Measurements from ENCODE around the gene SHH.

DNA sequence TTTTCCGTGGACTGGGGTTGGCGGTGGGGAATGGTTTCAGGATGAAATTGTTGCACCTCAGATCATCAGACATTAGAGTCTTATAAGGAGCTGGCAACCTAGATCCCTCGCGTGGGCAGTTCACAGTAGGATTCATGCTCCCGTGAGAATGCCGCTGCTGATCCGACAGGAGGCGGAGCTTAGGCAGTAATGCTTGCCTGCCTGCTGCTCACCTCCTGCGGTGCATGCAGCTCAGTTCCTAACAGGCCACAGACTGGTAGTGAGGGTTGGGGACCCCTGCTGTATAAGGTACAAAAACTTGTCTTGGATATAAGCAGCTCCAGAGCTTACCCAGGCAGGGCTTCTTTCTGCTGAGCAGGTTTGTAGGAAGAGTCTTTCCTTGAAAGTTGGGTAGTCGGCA is 53.9 kb downstream of the SHH start:
- no peak for TF ChIP-seq ZNF768 (CRISPR knock-in tag; IDR thresholded peaks at IDR 0.05)
- no peak for TF ChIP-seq TAF1 (CRISPR knock-in tag; IDR thresholded peaks at IDR 0.05)
- no peak for TF ChIP-seq NR2F1 (CRISPR knock-in tag; IDR thresholded peaks at IDR 0.05)
- no peak for TF ChIP-seq CREM (IDR thresholded peaks at IDR 0.05)
- no peak for TF ChIP-seq CREM (CRISPR knock-in tag; IDR thresholded peaks at IDR 0.05)
- TF ChIP-seq, protein P1, sequence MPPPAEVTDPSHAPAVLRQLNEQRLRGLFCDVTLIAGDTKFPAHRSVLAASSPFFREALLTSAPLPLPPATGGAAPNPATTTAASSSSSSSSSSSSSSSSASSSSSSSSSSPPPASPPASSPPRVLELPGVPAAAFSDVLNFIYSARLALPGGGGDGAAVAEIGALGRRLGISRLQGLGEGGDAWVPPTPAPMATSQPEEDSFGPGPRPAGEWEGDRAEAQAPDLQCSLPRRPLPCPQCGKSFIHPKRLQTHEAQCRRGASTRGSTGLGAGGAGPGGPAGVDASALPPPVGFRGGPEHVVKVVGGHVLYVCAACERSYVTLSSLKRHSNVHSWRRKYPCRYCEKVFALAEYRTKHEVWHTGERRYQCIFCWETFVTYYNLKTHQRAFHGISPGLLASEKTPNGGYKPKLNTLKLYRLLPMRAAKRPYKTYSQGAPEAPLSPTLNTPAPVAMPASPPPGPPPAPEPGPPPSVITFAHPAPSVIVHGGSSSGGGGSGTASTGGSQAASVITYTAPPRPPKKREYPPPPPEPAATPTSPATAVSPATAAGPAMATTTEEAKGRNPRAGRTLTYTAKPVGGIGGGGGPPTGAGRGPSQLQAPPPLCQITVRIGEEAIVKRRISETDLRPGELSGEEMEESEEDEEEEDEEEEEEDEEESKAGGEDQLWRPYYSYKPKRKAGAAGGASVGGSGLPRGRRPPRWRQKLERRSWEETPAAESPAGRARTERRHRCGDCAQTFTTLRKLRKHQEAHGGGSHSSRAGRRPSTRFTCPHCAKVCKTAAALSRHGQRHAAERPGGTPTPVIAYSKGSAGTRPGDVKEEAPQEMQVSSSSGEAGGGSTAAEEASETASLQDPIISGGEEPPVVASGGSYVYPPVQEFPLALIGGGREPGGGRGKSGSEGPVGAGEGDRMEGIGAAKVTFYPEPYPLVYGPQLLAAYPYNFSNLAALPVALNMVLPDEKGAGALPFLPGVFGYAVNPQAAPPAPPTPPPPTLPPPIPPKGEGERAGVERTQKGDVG (CRISPR knock-in tag; IDR thresholded peaks at IDR 0.05; ENCODE audit: borderline replicate concordance) = no peak
- no peak for TF ChIP-seq ZNF746 (CRISPR knock-in tag; IDR thresholded peaks at IDR 0.05)
- no peak for TF ChIP-seq CHCHD3 (CRISPR knock-in tag; IDR thresholded peaks at IDR 0.05)
- no peak for TF ChIP-seq RBM22 (optimal IDR thresholded peaks at IDR 0.05; ENCODE audit: low read length)
- TF ChIP-seq, protein P2, sequence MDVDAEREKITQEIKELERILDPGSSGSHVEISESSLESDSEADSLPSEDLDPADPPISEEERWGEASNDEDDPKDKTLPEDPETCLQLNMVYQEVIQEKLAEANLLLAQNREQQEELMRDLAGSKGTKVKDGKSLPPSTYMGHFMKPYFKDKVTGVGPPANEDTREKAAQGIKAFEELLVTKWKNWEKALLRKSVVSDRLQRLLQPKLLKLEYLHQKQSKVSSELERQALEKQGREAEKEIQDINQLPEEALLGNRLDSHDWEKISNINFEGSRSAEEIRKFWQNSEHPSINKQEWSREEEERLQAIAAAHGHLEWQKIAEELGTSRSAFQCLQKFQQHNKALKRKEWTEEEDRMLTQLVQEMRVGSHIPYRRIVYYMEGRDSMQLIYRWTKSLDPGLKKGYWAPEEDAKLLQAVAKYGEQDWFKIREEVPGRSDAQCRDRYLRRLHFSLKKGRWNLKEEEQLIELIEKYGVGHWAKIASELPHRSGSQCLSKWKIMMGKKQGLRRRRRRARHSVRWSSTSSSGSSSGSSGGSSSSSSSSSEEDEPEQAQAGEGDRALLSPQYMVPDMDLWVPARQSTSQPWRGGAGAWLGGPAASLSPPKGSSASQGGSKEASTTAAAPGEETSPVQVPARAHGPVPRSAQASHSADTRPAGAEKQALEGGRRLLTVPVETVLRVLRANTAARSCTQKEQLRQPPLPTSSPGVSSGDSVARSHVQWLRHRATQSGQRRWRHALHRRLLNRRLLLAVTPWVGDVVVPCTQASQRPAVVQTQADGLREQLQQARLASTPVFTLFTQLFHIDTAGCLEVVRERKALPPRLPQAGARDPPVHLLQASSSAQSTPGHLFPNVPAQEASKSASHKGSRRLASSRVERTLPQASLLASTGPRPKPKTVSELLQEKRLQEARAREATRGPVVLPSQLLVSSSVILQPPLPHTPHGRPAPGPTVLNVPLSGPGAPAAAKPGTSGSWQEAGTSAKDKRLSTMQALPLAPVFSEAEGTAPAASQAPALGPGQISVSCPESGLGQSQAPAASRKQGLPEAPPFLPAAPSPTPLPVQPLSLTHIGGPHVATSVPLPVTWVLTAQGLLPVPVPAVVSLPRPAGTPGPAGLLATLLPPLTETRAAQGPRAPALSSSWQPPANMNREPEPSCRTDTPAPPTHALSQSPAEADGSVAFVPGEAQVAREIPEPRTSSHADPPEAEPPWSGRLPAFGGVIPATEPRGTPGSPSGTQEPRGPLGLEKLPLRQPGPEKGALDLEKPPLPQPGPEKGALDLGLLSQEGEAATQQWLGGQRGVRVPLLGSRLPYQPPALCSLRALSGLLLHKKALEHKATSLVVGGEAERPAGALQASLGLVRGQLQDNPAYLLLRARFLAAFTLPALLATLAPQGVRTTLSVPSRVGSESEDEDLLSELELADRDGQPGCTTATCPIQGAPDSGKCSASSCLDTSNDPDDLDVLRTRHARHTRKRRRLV (CRISPR knock-in tag; IDR thresholded peaks at IDR 0.05) = no peak

Measured in HepG2 (cell line).